Activated T-helper 1 cell treated with anti-CD3 and anti-CD28 coated beads, Interleukin-2, amount 50 U/mL, for 16 hours (primary cell): ENCODE data around the gene KANSL1L.
"Not testable (repeated sequence)": the region's sequence is repeated elsewhere in the genome, so short reads cannot be mapped to it uniquely, and the experiment has no call there.

ENCODE experiments used
- DNase-seq, 2 donors: peaks; one replicate each; pipeline ENCODE4 v3.0.0-alpha.2; 2020; ENCODE audit warnings: low read depth in 1 of 2, low spot score in 1 of 2

Gene KANSL1L

GRCh38 chr2:210179351-210179990 lies 8.3 kb upstream of the KANSL1L start:
- DNase-seq, result no peak

DNA sequence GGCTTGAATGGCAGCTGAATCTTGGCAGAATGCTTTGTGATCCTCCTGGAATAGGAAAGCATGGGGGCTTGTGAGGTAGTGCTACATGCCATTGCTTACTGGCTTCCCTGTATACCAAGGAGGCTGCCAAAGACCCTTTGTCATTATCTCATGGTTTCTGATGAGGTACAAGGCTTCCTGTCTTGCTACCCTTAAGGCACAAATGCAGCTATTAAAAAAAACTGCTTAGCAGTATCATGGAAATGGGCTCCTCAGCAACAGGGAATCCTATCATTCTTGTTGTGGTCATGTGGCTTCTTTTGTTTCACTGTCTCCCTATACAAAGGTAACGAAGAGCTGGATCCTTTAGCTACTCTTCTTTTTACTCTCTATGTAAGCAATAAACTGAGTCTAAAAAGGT lies 6.6 kb upstream of the KANSL1L start:
- DNase-seq, result no peak

DNA sequence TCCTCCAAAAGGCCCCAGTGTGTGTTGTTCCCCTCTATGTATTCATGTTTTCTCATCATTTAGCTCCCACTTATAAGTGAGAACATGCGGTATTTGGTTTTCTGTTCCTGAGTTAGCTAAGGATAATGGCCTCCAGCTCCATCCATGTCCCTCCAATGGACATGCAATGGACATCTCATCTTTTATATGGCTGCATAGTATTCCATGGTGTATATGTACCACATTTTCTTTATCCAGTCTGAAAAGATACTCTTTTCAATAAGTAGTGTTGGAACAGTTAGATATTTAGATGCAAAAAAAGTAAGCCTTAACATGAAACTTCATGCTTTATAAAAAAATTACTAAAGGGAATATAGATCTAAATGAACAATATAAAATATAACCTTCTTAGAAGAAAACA lies 5.9 kb upstream of the KANSL1L start:
- not testable (repeated sequence) for DNase-seq

GRCh38 chr2:210174086-210174485 lies 2.9 kb upstream of the KANSL1L start:
- no peak for DNase-seq

DNA sequence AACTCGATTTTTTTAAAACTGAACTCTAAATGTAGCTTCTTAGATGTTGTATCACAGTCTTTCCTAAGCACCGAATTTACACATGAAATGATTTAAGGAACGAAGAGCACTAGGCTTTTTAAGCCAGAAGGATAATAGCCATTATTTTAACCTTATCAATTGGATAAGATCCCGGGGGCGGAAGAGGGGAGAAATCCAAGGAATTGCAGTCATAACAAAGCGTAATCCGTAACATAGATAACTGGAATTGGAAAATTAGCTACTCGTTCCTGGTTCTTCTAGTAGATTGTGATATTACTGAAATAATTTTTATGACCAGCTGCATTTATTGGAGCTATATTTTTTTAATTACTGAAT lies 988 bp upstream of the KANSL1L start:
- no peak for DNase-seq

- peak; percentile 92 to 95 for DNase-seq
Measured at GRCh38 chr2:210170446-210171303, 534 bp downstream of the KANSL1L start.

GRCh38 chr2:210170196-210170445 lies 1.1 kb downstream of the KANSL1L start:
- DNase-seq, result no peak

GRCh38 chr2:210169516-210170195 lies 1.6 kb downstream of the KANSL1L start:
- no peak for DNase-seq

- DNase-seq, result no peak
Measured at GRCh38 chr2:210167227-210167626, 4.0 kb downstream of the KANSL1L start.

- DNase-seq, result no peak
Measured at GRCh38 chr2:210162466-210163124, 8.6 kb downstream of the KANSL1L start.

GRCh38 chr2:210159059-210159458 lies 12.2 kb downstream of the KANSL1L start:
- no peak for DNase-seq

DNA sequence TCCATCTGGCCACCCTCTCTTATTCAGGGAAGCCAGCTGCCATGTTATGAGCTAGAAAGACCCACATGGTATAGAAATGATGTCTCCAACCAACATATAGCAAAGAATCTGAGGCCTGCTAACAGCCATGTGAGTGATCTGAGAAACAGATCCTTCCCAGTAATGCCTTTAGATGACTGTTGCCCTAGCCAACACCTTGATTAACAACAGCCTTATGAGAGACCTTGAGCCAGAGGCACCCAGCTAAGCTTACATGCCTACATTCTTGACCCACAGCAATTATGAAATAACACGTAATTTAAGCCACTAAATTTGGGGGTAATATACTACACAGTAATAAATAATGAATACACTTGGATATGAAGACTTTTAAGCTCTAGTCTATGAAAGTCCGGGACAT lies 13.0 kb downstream of the KANSL1L start:
- no peak for DNase-seq

DNA sequence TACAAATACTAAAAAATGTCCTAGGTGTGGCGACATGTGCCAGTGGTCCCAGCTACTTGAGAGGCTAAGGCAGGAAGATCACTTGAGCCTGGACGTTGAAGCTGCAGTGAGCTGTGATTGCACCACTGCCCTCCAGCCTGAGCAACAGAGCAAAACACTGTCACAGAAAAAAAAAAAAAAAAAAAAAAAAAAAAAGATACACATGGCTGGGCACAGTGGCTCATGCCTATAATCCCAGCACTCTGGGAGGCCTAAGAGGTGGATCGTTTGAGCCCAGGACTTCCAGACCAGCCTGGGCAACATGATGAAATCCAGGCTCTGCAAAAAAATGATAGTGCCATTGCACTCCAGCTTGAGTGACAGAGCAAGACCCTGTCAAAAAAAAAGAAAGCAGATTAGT lies 13.7 kb downstream of the KANSL1L start:
- DNase-seq, result no peak

DNA sequence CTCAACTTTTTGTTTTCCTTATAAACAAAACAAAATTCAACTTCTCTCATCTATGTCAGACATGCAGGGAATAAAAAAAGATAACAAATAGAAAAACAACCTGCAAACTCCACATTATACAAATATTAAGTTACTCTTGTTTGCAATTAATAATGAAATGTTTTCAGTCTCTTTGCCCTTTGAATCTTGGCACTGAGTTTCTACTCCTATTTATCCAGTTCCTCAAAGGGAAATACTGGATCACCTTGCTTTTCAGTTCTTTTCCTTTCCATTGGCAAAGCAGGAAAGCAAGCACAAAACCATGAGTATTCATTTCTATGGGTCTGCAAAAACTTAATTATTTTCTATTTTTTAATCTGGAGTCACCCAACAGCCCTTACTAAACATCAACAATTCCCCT lies 23.6 kb downstream of the KANSL1L start:
- no peak for DNase-seq

DNA sequence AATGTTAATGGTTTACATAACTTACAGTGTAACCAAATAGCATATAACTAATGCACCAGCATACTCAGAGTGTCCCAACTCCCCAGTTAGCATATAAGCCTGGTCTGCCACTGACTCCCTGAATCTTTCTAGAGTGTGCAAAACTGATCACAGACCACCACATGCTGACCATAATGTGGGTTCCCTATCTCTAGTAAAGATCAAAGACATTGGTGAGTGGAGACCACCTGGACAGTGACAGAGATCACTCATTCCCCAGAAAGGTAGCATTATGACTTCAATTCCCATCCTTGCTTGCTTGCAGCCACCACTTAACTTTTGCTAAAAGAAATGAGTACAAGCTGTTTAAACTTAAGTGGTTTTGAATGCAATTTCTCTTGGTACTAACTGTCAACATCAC lies 39.0 kb downstream of the KANSL1L start:
- no peak for DNase-seq

DNA sequence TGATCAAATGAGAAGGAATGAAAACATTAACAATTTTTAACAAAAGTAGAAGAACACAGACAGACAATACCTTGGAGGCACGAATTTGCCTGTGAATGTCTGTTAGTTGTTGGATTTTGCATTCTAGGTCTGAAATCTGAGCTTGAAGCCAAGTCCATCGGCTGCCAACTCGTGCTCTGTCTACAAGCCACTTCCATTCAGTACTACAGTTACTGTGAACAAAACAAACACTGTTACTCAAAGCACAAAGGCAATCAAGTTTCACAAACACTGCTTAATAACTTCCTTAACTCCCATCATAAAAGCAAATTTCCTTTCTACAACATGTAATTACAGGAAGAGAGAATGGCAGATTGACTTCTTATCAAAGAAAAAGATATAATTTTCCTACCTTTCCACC lies 42.2 kb downstream of the KANSL1L start:
- DNase-seq, result no peak

DNA sequence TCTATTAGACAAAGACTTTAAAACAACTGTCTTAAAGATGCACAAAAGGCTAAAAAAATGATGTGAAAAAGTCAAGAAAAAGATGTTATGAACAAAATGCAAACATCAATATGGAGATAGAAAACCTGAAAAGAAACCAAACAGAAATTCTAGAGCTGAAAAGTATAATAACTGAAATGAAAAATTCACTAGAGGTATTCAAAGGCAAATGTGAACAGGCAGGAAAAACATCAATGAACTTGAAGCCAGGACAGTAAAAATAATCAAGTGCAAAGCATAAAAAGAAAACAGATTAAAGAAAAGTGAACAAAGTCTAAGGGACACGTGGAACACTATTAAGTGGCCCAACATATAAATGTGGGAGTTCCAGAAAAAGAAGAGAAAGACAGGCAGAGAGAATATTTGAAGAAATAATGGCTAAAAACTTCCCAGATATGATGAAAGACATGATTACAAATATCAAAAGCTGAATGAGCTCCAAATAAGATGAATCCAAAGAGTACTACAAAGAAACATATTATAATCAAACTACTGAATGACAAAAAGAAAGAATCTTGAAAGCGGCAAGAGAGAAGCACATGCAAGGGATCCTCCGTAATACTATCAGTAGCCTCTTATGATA lies 57.5 kb downstream of the KANSL1L start:
- DNase-seq, result no peak

- no peak for DNase-seq
Measured at GRCh38 chr2:210112871-210113270, 58.3 kb downstream of the KANSL1L start.

DNA sequence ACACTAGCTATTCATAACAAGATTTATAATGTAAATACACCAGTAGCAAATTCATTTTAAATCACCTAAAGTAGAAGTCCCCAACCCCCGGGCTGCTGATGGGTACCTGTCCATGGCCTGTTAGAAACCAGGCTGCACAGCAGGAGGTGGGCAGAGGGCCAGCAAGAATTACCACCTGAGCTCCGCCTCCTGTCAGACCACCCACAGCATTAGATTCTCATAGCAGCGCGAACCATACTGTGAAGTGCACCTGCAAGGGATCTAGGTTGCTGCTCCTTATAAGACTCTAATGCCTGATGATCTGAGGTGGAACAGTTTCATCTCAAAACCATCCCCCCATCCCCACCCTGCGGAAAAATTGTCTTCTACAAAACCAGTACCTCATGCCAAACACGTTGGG lies 71.3 kb downstream of the KANSL1L start:
- DNase-seq, result no peak

DNA sequence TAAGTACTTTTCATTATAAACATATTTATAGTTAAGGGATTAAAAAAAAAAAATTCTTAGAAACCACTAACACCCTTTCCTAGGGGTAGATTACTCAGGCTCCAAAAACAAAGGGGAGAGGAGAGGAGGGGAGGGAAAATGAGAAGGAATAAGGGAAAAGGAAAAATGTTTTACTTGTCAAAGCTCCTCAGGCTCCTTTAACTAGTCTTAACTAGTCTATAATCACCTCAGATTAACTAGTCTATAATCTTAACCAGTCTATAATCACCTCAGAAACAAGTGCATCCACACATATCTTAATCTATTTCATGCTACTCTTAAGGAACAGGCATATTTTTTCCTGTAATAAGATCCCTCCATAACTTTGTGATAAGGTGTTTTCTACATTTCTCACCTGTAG lies 76.4 kb downstream of the KANSL1L start:
- no peak for DNase-seq

DNA sequence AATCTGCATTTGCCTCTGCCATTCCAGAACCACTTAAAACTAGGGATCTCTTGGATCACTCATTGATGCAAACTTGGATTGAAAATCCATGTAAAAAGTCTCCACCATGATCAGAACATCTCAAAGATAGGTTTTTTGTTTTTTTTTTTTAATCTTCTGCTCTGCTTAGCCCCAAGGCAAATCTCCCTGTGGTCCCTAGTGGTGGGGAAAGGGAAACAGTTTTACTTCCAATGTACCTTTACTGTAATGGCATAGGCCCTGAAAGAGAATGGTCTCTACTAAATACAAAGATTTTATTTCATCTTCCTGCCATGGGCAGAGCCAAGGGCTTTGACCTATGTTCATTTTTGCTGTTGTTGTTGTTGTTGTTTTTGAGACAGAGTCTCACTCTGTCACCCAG lies 78.4 kb downstream of the KANSL1L start:
- DNase-seq, result no peak

GRCh38 chr2:210086930-210087329 lies 84.3 kb downstream of the KANSL1L start:
- DNase-seq, result no peak
